Activated CD4-positive, CD25-positive, alpha-beta regulatory T cell treated with anti-CD3 and anti-CD28 coated beads, Interleukin-2, amount 50 U/mL, for 24 hours (primary cell): ENCODE measurements around the gene TEX44.

ENCODE experiments used
- ATAC-seq, 2 donors: fragments of 150-1000 bp; cut with Tn5 transposase; one replicate each; pipeline ENCODE4 v1.10.0; 2021; ENCODE audit warnings: mild to moderate bottlenecking in 1 of 2, moderate library complexity in 1 of 2

TEX44 gene

GRCh38 chr2:231634951-231635875, 42.5 kb downstream of the TEX44 start:
- ATAC-seq, result no peak

DNA sequence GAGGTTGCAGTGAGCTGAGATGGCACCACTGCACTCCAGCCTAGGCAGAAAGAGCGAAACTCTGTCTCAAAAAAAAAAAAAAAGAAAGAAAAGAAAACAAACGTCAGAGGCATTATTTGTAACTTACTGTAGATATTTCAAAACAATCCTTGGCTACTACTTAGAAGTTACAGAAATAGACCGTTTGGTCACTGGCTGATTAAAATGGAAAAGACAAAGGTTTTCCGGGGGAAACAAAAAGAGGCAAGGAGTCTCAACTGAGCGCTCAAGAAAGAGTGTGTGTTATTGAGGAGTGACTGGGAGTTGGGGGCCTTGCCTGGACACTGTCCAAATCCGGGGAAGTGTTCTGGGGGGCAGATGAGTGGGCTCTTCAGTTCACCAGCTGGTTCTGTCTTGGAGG, 47.6 kb downstream of the TEX44 start:
- no peak for ATAC-seq

DNA sequence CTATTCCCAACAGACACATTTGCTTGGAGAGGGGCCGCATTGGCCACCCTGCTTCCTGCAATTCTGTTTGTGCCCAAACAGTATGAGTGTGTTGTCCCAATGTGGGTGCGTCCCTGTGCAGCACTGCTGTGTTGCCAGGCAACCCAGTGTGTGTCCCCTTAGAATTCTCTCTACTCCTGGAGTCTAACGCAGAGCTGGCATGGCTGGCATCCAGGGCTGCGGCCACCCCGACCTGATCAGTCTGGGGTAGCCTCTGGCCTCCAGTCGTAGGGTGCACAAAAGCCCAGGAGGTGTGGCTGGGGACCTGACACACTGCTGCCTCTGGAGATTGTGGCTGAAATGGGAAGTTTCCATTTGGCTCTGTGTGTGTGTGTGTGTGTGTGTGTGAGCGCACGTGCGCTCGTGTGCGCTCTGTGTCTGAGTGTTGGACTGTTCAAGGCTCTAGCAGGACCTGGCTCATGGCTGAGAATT, 48.0 kb downstream of the TEX44 start:
- ATAC-seq, result no peak

DNA sequence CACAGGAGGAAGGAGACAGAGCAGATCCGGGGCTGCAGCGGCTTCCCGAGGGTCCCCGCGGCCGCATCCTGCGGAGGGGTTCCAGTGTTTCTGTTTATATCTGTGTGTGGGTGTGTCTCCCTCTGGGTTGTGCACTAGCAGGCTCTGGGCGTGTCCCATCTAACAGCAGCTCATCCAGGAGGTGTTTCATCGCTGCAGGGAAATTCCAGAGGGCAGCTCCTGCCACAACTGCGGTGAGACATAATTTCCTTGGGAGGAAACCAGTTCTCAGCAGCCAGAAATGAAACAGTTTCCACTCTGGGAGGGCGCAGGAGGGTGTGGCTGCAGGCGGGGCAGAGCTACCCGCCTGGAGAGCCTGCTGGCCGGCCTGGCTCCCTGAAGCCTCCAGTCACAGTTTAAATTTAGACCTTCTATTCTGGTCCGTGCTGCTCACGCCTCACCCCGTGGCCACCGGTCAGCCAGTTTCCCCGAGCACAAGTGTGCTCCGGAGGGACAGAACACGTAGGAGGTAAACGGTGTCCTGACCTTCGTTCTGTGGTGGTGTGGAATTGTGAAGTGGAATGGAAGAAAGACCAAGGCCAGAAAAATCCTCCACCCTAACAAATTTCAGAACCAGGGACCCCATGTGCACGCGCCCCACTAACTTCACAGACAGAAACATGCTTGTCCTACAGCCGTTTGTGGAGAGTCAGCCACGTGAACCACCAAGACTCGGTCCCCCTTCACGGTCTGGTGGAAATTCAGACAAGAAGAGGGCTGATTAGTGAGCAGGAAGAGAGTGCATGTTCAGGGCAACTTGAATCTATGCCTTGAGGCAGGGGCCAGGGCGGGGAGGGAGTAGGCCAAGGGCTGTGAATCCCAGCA, 50.2 kb downstream of the TEX44 start:
- ATAC-seq, result peak; percentile 85 to 87

- ATAC-seq, result no peak
These were observed 50.8 kb downstream of the TEX44 start for GRCh38 chr2:231643495-231643888.
